HepG2 (cell line): ENCODE results near the gene CDV3. TPM values are rescaled to one million over a fixed set of nuclear protein-coding genes. Genes with fewer than 3 reads are reported as not detected.
"Not testable (repeated sequence)": the region's sequence is repeated elsewhere in the genome, so short reads cannot be mapped to it uniquely, and the experiment has no call there.

ENCODE experiments used
- ATAC-seq: fragments of 200-7000 bp; cut with Tn5 transposase; 3 replicates; pipeline ENCODE4 v1.9.1; 2020; ENCODE audit warnings: mild to moderate bottlenecking, moderate library complexity
- BruUV-seq: library from RNA; stranded (reverse); fragments of 400-500 nt; replicated peaks from 2 replicates; lab custom pipeline; 2021; lab: Mats Ljungman, UMichigan
- CTCF ChIA-PET: fragments of 300-600 bp; formaldehyde crosslinking; extraction: SDS; loops from one replicate; lab custom pipeline; 2021; ENCODE audit warnings: low total read pairs, inconsistent platforms, low intra/inter-chr PET ratio; lab: Yijun Ruan, JAX
- POLR2A ChIA-PET: fragments of 350-600 bp; sonication (Branson Sonifier 250); formaldehyde crosslinking; loops from one replicate; lab custom pipeline; 2020; ENCODE audit warnings: antibody characterized with exemption, inconsistent platforms; lab: Yijun Ruan, JAX
- DNase-seq: peaks from one replicate; pipeline ENCODE4 v3.0.0-alpha.2; 2015; ENCODE audit warnings: low spot score
- FAIRE-seq: peaks from 3 replicates; lab custom pipeline; 2011; peaks lifted over from hg19 to GRCh38; lab: Jason Lieb, UNC
- H2AFZ ChIP-seq: one replicate; pipeline ENCODE4 v1.6.1; 2011; ENCODE audit warnings: low read length, inconsistent platforms
- H3K27ac ChIP-seq: fragments of 300-600 bp; 3 replicates; pipeline ENCODE4 v1.8.0; 2011; ENCODE audit warnings: mixed run types, mild to moderate bottlenecking, mixed read lengths, low read length, inconsistent platforms; ENCODE audit not compliant: insufficient read depth; ENCODE audit errors: extremely low read length
- H3K27me3 ChIP-seq, 2 experiments: fragments of 200-600 bp in 1 of 2; 2 replicates in 1 of 2; 3 replicates in 1 of 2; pipeline versions ENCODE4 v1.6.0 to v1.8.0; 2011; ENCODE audit warnings: low read length in 2 of 2, mild to moderate bottlenecking in 2 of 2, moderate library complexity in 2 of 2, inconsistent platforms in 1 of 2; ENCODE audit not compliant: insufficient read depth in 2 of 2, control insufficient read depth in 1 of 2
- H3K36me3 ChIP-seq, 2 experiments: fragments of 200-600 bp in 1 of 2; replicated peaks in 1 of 2; 2 replicates in 1 of 2; 3 replicates in 1 of 2; pipeline versions ENCODE4 v1.5.1 to v1.8.0; 2011; ENCODE audit warnings: low read length in 2 of 2, inconsistent platforms in 1 of 2; ENCODE audit not compliant: insufficient read depth in 2 of 2, control insufficient read depth in 1 of 2
- H3K4me1 ChIP-seq: 2 replicates; pipeline ENCODE4 v1.5.1; 2012; ENCODE audit warnings: low read length, inconsistent platforms; ENCODE audit not compliant: insufficient read depth
- H3K4me2 ChIP-seq: 2 replicates; pipeline ENCODE4 v1.6.0; 2011; ENCODE audit warnings: low read depth, low read length, inconsistent platforms
- H3K4me3 ChIP-seq, 3 experiments: fragments of 200-600 bp in 1 of 3; sonication (generic), shearing (Covaris generic) in 1 of 3; replicated peaks in 1 of 3; 2 replicates each; pipeline ENCODE4 v1.5.1; 2011 to 2016; ENCODE audit warnings: low read length in 3 of 3, inconsistent platforms in 2 of 3, low read depth in 2 of 3, mild to moderate bottlenecking in 2 of 3, control low read depth in 1 of 3, mixed read lengths in 1 of 3; ENCODE audit not compliant: insufficient read depth in 1 of 3
- H3K79me2 ChIP-seq: one replicate; pipeline ENCODE4 v1.6.1; 2011; ENCODE audit warnings: low read length, inconsistent platforms; ENCODE audit not compliant: insufficient read depth
- H3K9ac ChIP-seq: 2 replicates; pipeline ENCODE4 v1.6.0; 2011; ENCODE audit warnings: mild to moderate bottlenecking, low read depth, low read length, inconsistent platforms; ENCODE audit not compliant: insufficient read depth
- H3K9me3 ChIP-seq: 2 replicates; pipeline ENCODE4 v1.5.1; 2012; ENCODE audit warnings: mild to moderate bottlenecking, low read length
- H4K20me1 ChIP-seq: 2 replicates; pipeline ENCODE4 v1.6.0; 2011; ENCODE audit warnings: inconsistent platforms, mild to moderate bottlenecking, low read length, moderate library complexity; ENCODE audit not compliant: insufficient read depth
- PCBP1 ChIP-seq: fragments of 200-400 bp; formaldehyde crosslinking; IDR thresholded peaks from 2 replicates; pipeline ENCODE4 v1.6.1; 2017; ENCODE audit warnings: mild to moderate bottlenecking, low read depth, low read length, borderline replicate concordance
- RFXAP ChIP-seq: sonication (generic); formaldehyde crosslinking; IDR thresholded peaks from 2 replicates; pipeline ENCODE4 v1.4.0; 2020; ENCODE audit warnings: missing genetic modification reagents, borderline replicate concordance
- SOX6 ChIP-seq, 2 experiments: fragments of 450-650 bp in 1 of 2; sonication (generic) in 1 of 2; formaldehyde crosslinking in 1 of 2; IDR thresholded peaks; 2 replicates each; pipeline versions ENCODE4 v1.4.0 to v1.6.1; 2017 to 2020; ENCODE audit warnings: antibody characterized with exemption in 1 of 2, mild to moderate bottlenecking in 1 of 2, missing genetic modification reagents in 1 of 2
- ZNF12 ChIP-seq: sonication (generic); formaldehyde crosslinking; IDR thresholded peaks from 2 replicates; pipeline ENCODE4 v1.5.0; 2020; ENCODE audit warnings: missing genetic modification reagents
- WGBS: methylation state at CpG from one replicate; pipeline ENCODE4 v1.1.6; 2017; ENCODE audit warnings: low lambda C conversion rate; 5-methylcytosine and 5-hydroxymethylcytosine counted together
- in situ Hi-C: cut with HindIII; loops from 2 replicates; pipeline ENCODE4 v1.10.0; 2017; ENCODE audit warnings: low pct_unique_long_range_greater_than_20kb; ENCODE audit not compliant: extremely low pct_ligation_motif_present
- intact Hi-C: fragments of 100-400 bp; cut with micrococcal nuclease; formaldehyde crosslinking; loops from one replicate; pipeline ENCODE4 v1.10.0; 2022; ENCODE audit not compliant: unreplicated experiment
- polyA plus RNA-seq, 8 experiments: library from polyadenylated mRNA; depleted of rRNA in 3 of 8; stranded (reverse) in 7 of 8; unstranded in 1 of 8; fragments of >200 nt; fragmentation: Illumina TruSeq in 4 of 8; extraction: Trizol in 4 of 8; gene quantifications; 2 replicates each; pipeline versions ENCODE4 v1.2.1 to v1.2.3, GENCODE V29; 2011 to 2016; ENCODE audit warnings: low read depth in 4 of 8, missing spikeins in 1 of 8, mixed read lengths in 1 of 8; ENCODE audit not compliant: insufficient read depth in 1 of 8
- total RNA-seq, 5 experiments: library from RNA; depleted of rRNA; stranded (reverse); fragments of >200 nt; fragmentation: Illumina TruSeq; extraction: Trizol; gene quantifications; 2 replicates each; pipeline ENCODE4 v1.2.3, GENCODE V29; 2016; ENCODE audit warnings: low read depth in 1 of 5

CDV3 gene
- total and polyA plus RNA-seq, 2 of the 13 experiments (the other 11 are each of a cell fraction or from before 2014, with no cell fraction given), result 46.6 to 145 TPM

- TF ChIP-seq SOX6 (IDR thresholded peaks at IDR 0.05) (no peak), SOX6 (CRISPR knock-in tag; IDR thresholded peaks at IDR 0.05) (peak; percentile 76), PCBP1 (no peak)
These were observed 37.3 kb upstream of the CDV3 start (continued) for GRCh38 chr3:133535971-133536881.

DNA sequence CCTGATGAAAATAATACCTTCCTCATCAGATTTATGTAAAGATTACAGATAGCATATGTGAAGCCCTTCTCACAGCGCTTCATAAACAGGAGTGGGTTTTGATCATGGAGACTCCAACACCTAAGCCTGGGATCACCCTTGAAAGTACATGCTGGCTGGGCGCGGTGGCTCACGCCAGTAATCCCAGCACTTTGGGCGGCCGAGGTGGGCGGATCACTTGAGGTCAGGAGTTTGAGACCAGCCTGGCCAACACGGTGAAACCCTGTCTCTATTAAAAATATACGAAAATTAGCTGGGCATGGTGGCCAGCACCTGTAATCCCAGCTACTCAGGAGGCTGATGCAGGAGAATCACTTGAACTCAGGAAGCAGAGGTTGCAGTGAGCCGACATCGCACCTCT, 36.4 kb upstream of the CDV3 start:
- ATAC-seq, FAIRE-seq, intact Hi-C loops, DNase-seq, H3K4me2 ChIP-seq, H3K4me3 ChIP-seq, H3K9me3 ChIP-seq, H3K9ac ChIP-seq, H3K27ac ChIP-seq, in situ Hi-C loops, H4K20me1 ChIP-seq, H3K27me3 ChIP-seq, BruUV-seq, H3K36me3 ChIP-seq, H2AFZ ChIP-seq, H3K79me2 ChIP-seq, CTCF ChIA-PET: not testable (repeated sequence)
- WGBS, result 71% methylated on average over 11 of the region's 11 CpGs
- peaks cover 34% of the 10 kb centered on the region for H3K4me1 ChIP-seq
- POLR2A ChIA-PET, result interaction anchor here (1.7 to 2.0 kb wide), 2 partner anchors 36 to 38 kb away, joined by 4 to 14 read pairs; partner anchors contain the start of gene CDV3

- H2AFZ ChIP-seq, result no peak overlapping the region
- BruUV-seq, result no TSS peak
- H3K27me3 ChIP-seq, result no peaks in the 10 kb centered on the region
- no peaks in the 10 kb centered on the region for H3K36me3 ChIP-seq
- WGBS, result 80% methylated on average over 2 of the region's 2 CpGs
- FAIRE-seq (no peak), ATAC-seq (no peak), DNase-seq (no peak)
- no peaks in the 10 kb centered on the region for H3K9me3 ChIP-seq
- H3K9ac ChIP-seq, result no peak overlapping the region
- no peaks in the 10 kb centered on the region for H3K79me2 ChIP-seq
- in situ Hi-C loops (no loop called here), intact Hi-C loops (no loop called here)
- ChIA-PET POLR2A (no interaction called here), CTCF (no interaction called here)
- no peaks in the 10 kb centered on the region for H4K20me1 ChIP-seq
- H3K4me3 ChIP-seq, result no peak overlapping the region
- no peak overlapping the region for H3K27ac ChIP-seq
- TF ChIP-seq ZNF12 (CRISPR knock-in tag), result peak; percentile 98
- TF ChIP-seq RFXAP (CRISPR knock-in tag), result no peak
- H3K4me1 ChIP-seq, result peaks cover 44% of the 10 kb centered on the region
- no peak overlapping the region for H3K4me2 ChIP-seq
These were observed 35.3 kb upstream of the CDV3 start for GRCh38 chr3:133538154-133538553.
